GM19328 (cell line): ENCODE measurements around the gene SLC35B1.
"Not testable (repeated sequence)": the region's sequence is repeated elsewhere in the genome, so short reads cannot be mapped to it uniquely, and the experiment has no call there.

Experiments
- ATAC-seq: cut with Tn5 transposase; IDR thresholded peaks from one replicate; pipeline ENCODE4 v1.9.1; 2021; ENCODE audit warnings: mild to moderate bottlenecking, moderate library complexity; ENCODE audit not compliant: unreplicated experiment

SLC35B1 gene

DNA sequence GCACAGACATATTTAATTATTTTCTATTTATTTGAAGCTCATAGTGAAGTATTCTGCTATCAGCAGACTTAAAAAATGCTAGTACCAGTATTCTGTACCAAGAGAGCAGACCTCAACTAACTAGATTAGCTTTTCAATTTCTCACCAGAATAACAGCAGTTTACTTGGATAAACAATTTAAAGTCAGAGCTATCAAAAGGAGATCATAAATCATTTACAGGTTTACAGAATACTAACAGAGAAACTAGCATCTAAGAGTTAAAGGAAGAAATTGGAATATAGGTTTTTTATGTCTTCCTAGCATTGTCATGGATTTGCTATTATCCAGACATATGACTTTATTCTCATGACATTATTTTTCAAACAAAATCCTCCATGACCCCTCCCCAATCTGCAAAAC lies 33.3 kb downstream of the SLC35B1 start:
- ATAC-seq, result no peak

DNA sequence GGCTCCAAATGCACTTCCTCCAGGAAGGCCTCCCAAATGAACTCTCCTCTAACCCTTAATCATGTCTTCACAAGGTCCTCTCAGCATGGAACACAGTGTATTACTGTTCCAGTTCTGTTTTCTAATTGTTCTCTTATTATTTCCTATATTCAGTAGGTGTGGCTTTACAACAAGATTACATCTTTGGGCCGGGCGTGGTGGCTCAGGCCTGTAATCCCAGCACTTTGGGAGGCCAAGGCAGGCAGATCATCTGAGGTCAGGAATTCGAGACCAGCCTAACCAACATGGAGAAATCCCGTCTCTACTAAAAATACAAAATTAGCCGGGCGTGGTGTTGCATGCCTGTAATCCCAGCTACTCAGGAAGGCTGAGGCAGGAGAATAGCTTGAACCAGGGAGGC lies 34.1 kb downstream of the SLC35B1 start:
- ATAC-seq, result not testable (repeated sequence)

DNA sequence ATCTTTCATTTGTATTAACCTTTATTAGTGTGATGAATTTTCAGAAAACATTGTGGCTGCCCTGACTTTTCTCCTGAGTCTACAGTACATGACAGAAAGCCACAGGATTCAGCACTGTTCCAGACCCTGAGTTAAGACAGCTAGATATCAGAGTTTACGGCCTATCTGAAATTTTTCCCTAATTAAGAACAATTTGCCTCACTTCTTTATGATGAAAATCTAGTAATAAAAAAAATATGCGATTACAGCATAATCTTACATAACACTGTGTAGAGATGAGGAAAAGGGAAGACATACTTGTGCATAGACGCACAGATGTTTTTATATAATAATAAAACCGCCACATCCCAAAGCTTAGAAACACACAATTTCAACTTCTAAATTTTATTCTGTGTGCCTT lies 37.1 kb downstream of the SLC35B1 start:
- ATAC-seq, result no peak

GRCh38 chr17:49670002-49670401 lies 37.8 kb downstream of the SLC35B1 start:
- no peak for ATAC-seq

DNA sequence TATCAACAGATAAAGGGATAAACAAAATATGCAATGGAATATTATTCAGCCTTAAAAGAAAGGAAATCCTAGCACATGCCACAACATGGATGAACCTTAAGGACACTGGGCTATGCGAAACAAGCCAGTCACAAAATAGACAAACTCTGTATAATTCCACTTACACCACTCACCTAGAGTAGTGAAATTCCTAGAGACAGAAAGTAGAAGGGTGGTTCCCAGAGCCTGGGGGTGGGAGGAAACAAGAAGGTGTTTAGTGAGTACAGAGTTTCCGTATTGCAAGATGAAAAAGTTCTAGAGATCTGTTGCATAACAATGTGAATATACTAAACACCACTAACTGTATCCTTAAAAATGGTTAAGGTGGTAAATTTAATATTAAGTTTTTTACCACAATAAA lies 39.9 kb downstream of the SLC35B1 start:
- no peak for ATAC-seq

- ATAC-seq, result no peak
Measured at GRCh38 chr17:49664706-49665211, 43.0 kb downstream of the SLC35B1 start.

GRCh38 chr17:49659661-49660382 lies 47.9 kb downstream of the SLC35B1 start:
- no peak for ATAC-seq

- ATAC-seq, result no peak
Measured at GRCh38 chr17:49656247-49656646, 51.5 kb downstream of the SLC35B1 start.
